Nephron progenitor cell (in vitro differentiated cells): ENCODE measurements around the gene FDX1.
A peak's percentile ranks its signal among the peaks of the same experiment; 100 is the strongest.

ENCODE experiments used
- DNase-seq: peaks from one replicate; pipeline ENCODE4 v3.0.0; 2021
- H3K27ac Mint-ChIP-seq: 2 replicates; pipeline ENCODE4 v1.8.0; 2021; ENCODE audit warnings: mild to moderate bottlenecking, moderate library complexity, mixed read lengths
- H3K27me3 Mint-ChIP-seq: 2 replicates; pipeline ENCODE4 v1.8.0; 2021; ENCODE audit warnings: mild to moderate bottlenecking, low read depth, mixed read lengths; ENCODE audit not compliant: poor library complexity
- H3K36me3 Mint-ChIP-seq: 2 replicates; pipeline ENCODE4 v1.8.0; 2021; ENCODE audit warnings: low read depth, mixed read lengths
- H3K4me1 Mint-ChIP-seq: 2 replicates; pipeline ENCODE4 v1.8.0; 2021; ENCODE audit warnings: mixed read lengths
- H3K4me3 Mint-ChIP-seq: 2 replicates; pipeline ENCODE4 v1.8.0; 2021; ENCODE audit warnings: mild to moderate bottlenecking, moderate library complexity, mixed read lengths
- H3K9me3 Mint-ChIP-seq: 2 replicates; pipeline ENCODE4 v1.8.0; 2021; ENCODE audit warnings: mild to moderate bottlenecking, moderate library complexity, mixed read lengths
- TF ChIP-seq, protein P1 (sequence below): fragments of 200-600 bp; sonication (generic); IDR thresholded peaks from 2 replicates; pipeline ENCODE4 v1.5.0; 2021; ENCODE audit warnings: antibody characterized with exemption

The FDX1 gene

DNA sequence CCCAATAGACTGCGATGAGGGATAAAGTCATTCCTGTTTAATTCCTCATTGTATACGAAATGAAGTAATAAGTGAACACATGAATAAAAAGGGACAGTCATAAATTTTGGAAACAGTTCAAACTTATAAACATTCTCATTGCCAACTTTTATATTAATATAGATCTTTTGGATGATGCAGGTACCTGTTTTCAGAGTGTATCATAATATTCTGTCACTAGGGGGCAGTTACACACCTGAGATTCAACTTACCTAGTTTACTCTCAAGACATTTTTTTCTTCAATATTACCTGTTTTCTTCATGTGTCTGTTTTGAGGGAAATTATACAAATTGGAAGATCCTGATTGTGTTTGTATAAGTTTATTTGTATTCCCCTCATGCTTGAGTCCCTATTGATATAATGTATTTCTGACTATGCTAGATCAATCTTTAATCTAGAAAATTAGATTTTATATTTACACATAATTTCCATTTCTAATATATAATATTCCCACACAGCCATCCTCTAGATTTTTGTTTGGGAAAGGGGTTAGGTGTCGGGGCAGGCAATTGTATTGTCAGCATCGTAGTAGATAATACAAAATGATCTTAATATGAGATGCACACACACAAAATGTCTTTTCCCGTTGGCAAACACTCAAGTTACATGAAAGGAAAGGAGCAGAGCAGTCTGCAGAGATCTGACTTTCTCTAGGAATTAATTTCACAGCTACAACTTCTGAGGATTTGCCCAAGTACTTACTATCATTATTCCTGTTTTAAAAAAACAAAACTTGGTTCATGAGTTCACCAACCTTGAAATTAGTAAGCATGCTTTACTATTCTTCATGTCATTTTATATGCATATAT lies 18.4 kb downstream of the FDX1 start:
- Mint-ChIP-seq H3K4me1 (no peaks in the 10 kb centered on the region), H3K27me3 (no peaks in the 10 kb centered on the region), H3K36me3 (peaks cover 68% of the 10 kb centered on the region), H3K27ac (no peak overlapping the region), H3K4me3 (no peak overlapping the region), H3K9me3 (peaks cover 8% of the 10 kb centered on the region)
- TF ChIP-seq, protein P1, sequence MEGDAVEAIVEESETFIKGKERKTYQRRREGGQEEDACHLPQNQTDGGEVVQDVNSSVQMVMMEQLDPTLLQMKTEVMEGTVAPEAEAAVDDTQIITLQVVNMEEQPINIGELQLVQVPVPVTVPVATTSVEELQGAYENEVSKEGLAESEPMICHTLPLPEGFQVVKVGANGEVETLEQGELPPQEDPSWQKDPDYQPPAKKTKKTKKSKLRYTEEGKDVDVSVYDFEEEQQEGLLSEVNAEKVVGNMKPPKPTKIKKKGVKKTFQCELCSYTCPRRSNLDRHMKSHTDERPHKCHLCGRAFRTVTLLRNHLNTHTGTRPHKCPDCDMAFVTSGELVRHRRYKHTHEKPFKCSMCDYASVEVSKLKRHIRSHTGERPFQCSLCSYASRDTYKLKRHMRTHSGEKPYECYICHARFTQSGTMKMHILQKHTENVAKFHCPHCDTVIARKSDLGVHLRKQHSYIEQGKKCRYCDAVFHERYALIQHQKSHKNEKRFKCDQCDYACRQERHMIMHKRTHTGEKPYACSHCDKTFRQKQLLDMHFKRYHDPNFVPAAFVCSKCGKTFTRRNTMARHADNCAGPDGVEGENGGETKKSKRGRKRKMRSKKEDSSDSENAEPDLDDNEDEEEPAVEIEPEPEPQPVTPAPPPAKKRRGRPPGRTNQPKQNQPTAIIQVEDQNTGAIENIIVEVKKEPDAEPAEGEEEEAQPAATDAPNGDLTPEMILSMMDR, result peak; percentile 43
- no peak for DNase-seq

DNA sequence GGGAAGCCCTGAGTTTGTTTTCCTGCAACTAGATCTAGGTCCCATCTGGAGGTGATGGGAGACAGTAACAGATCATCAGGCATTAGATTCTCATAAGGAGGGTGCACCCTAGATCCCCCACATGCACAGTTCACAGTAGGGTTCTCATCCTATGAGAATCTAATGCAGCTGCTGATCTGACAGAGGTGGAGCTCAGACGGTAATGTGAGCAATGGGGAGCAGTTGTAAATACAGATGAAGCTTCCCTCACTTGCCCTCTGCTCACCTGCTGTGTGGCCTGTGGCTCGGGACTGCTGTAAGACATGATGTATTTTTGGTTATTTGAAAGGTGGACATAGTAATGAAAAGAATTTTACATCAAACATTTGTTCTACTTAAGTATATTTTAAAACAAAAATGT lies 20.5 kb downstream of the FDX1 start:
- no peak overlapping the region for H3K4me3 Mint-ChIP-seq
- no peaks in the 10 kb centered on the region for H3K9me3 Mint-ChIP-seq
- H3K36me3 Mint-ChIP-seq, result peaks cover 63% of the 10 kb centered on the region
- H3K4me1 Mint-ChIP-seq, result no peaks in the 10 kb centered on the region
- no peaks in the 10 kb centered on the region for H3K27me3 Mint-ChIP-seq
- no peak overlapping the region for H3K27ac Mint-ChIP-seq
- no peak for DNase-seq
- TF ChIP-seq, protein P1, result no peak

DNA sequence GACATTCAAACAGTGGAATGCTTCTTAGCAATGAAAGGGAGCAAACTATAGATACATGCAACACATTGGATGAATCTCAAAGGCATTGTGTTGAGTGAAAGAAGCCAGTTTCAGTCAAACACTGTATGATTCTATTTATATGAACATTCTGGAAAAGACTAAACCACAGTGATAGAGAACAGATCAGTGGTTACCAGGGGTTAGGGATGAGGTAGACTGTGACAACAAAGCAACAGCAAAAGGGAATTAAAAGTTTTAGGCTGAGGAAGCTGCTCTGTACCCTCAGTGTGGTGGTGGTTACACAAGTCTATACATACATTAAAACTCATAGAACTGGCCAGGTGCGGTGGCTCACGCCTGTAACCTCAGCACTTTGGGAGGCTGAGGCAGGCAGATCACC lies 23.0 kb downstream of the FDX1 start:
- TF ChIP-seq, protein P1, result no peak
- DNase-seq, result no peak
- no peak overlapping the region for H3K4me3 Mint-ChIP-seq
- no peaks in the 10 kb centered on the region for H3K27me3 Mint-ChIP-seq
- no peaks in the 10 kb centered on the region for H3K9me3 Mint-ChIP-seq
- H3K27ac Mint-ChIP-seq, result no peak overlapping the region
- H3K36me3 Mint-ChIP-seq, result peaks cover 49% of the 10 kb centered on the region
- H3K4me1 Mint-ChIP-seq, result peaks cover 5% of the 10 kb centered on the region

DNA sequence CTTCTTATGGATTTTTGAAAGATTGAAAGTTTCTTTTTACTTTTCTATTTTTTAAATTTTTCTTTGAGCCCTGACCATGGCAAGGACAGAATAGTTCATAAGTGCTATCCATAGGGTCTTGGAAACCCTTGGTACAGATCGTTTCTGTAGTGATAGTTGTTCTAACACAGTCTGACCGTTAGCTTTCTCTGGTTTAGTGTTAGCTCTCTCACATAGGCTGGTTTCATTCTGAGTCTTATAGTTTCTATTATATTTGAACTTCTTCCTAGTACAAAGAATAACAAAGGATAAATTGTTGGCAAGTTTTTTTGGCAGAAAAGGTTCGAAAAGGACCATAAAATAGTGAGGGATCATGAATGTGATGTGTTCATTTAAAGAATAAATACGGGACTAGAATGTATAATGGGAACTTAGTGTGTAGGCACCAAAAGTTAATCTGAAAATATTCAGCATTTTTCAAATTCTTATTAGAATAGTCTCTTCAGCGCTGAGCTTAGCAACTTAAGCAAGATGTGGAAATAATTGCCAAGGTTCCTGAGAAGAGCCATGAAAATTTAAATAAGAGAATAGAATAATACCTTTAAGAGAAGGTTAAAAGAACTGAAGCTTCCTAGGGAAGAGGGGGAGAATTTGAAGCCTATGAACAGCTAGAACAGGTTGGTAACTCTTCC lies 24.1 kb downstream of the FDX1 start:
- Mint-ChIP-seq H3K36me3 (peaks cover 51% of the 10 kb centered on the region), H3K4me3 (no peak overlapping the region), H3K4me1 (peaks cover 5% of the 10 kb centered on the region), H3K27ac (no peak overlapping the region), H3K27me3 (no peaks in the 10 kb centered on the region), H3K9me3 (no peaks in the 10 kb centered on the region)
- TF ChIP-seq, protein P1, result no peak
- no peak for DNase-seq

DNA sequence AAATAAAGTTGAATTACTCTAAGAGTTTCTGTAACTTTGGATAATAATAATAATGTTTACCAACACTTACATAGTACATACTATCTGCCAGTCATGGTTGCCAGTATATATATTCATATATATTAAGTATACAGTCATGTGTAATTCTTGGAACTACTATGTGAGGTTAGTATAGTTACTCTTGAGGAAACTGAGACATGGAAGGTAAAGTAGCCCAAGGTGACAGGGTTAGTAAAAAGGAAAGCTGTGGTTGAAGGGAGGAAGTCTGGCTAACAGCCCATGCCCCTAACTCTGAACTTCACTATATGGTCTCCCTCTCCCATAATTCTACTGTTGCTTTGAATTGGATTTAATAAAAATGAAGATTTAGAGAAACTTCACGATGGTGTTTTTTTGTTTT lies 24.9 kb downstream of the FDX1 start:
- H3K27me3 Mint-ChIP-seq, result no peaks in the 10 kb centered on the region
- peaks cover 52% of the 10 kb centered on the region for H3K36me3 Mint-ChIP-seq
- TF ChIP-seq, protein P1, result no peak
- no peak overlapping the region for H3K27ac Mint-ChIP-seq
- H3K9me3 Mint-ChIP-seq, result no peaks in the 10 kb centered on the region
- H3K4me3 Mint-ChIP-seq, result no peak overlapping the region
- peaks cover 5% of the 10 kb centered on the region for H3K4me1 Mint-ChIP-seq
- no peak for DNase-seq
